Left lung (tissue), 10 donors: ENCODE results near the gene ABCA6. TPM values are rescaled to one million over a fixed set of nuclear protein-coding genes. Genes with fewer than 3 reads are reported as not detected.

Experiments used
- ATAC-seq: fragments of 200-7000 bp; cut with Tn5 transposase; one replicate; pipeline ENCODE4 v1.9.1; 2020; ENCODE audit warnings: moderate library complexity
- DNase-seq, 4 donors: peaks; one replicate each; pipeline ENCODE4 v3.0.0-alpha.2; 2013 to 2020
- H3K27ac ChIP-seq, 2 donors: fragments of 200-600 bp; sonication (generic) in 1 of 2; one replicate each; pipeline versions ENCODE4 v1.5.0 to v1.8.0; 2020 to 2021
- H3K27me3 ChIP-seq, 2 donors: fragments of 200-600 bp; sonication (generic) in 1 of 2; one replicate each; pipeline versions ENCODE4 v1.5.0 to v1.8.0; 2020 to 2021
- H3K36me3 ChIP-seq, 2 donors: fragments of 200-600 bp; sonication (generic) in 1 of 2; one replicate each; pipeline versions ENCODE4 v1.5.0 to v1.8.0; 2020 to 2021
- H3K4me1 ChIP-seq, 2 donors: fragments of 200-600 bp; one replicate each; pipeline ENCODE4 v1.8.0; 2021
- H3K4me3 ChIP-seq, 2 donors: fragments of 200-600 bp; sonication (generic) in 1 of 2; one replicate each; pipeline versions ENCODE4 v1.5.0 to v1.8.0; 2020 to 2021; ENCODE audit warnings: mild to moderate bottlenecking in 1 of 2
- H3K9me3 ChIP-seq, 2 donors: fragments of 200-600 bp; sonication (generic) in 1 of 2; one replicate each; pipeline versions ENCODE4 v1.5.0 to v1.8.0; 2020 to 2021
- CTCF ChIP-seq, 2 donors: fragments of 200-600 bp; sonication (generic) in 1 of 2; IDR thresholded peaks; one replicate each; pipeline versions ENCODE4 v1.5.0 to v1.8.0; 2021; ENCODE audit warnings: antibody characterized with exemption in 2 of 2
- intact Hi-C, 2 donors: fragments of 100-400 bp; cut with DNase I; formaldehyde crosslinking; loops; one replicate each; pipeline versions ENCODE4 v1.11.2 to v1.14.2; 2022
- polyA plus RNA-seq, 6 donors: library from polyadenylated mRNA; unstranded; fragments of 120-200 nt; gene quantifications; one replicate each; pipeline ENCODE4 v1.2.1, GENCODE V29; 2013; ENCODE audit not compliant: insufficient read length in 6 of 6
- total RNA-seq, 2 donors: library from RNA; stranded (reverse); fragmentation: NEBNext Ultra II Directional; extraction: Animal tissue kit (Norgen Biotek cat#: 25700); gene quantifications; one replicate each; pipeline ENCODE4 v1.2.1, GENCODE V29; 2021
- donor health status: DM: no; HTN: yes; CAD: no.
- donor health status: DM: no; HTN: no; CAD: no.

Gene ABCA6
- total and polyA plus RNA-seq, 8 donors: 12.4 to 60.7 (median 32.8) TPM

- Histone ChIP-seq H3K4me1 (peaks cover 0 to 14% of the 10 kb centered on the region in 2 donors), H3K36me3 (no peaks in the 10 kb centered on the region), H3K27ac (no peak overlapping the region), H3K4me3 (no peak overlapping the region), H3K27me3 (no peaks in the 10 kb centered on the region), H3K9me3 (no peaks in the 10 kb centered on the region)
- no peak for TF ChIP-seq CTCF (IDR thresholded peaks at IDR 0.05)
- DNase-seq (no peak), ATAC-seq (no peak)
- intact Hi-C loops: no loop called here
Measured at GRCh38 chr17:69117855-69118784, 23.6 kb downstream of the ABCA6 start.

- TF ChIP-seq CTCF (IDR thresholded peaks at IDR 0.05): no peak
- Histone ChIP-seq H3K4me1 (peaks cover 0 to 5% of the 10 kb centered on the region in 2 donors), H3K27ac (no peak overlapping the region), H3K4me3 (no peak overlapping the region), H3K36me3 (no peaks in the 10 kb centered on the region), H3K9me3 (no peaks in the 10 kb centered on the region), H3K27me3 (no peaks in the 10 kb centered on the region)
- intact Hi-C loops: no loop called here
- DNase-seq: no peak
- ATAC-seq: no peak
Measured at GRCh38 chr17:69111794-69112193, 29.9 kb downstream of the ABCA6 start.

- intact Hi-C loops: no loop called here
- TF ChIP-seq CTCF (IDR thresholded peaks at IDR 0.05): no peak
Measured at GRCh38 chr17:69105907-69106730, 35.6 kb downstream of the ABCA6 start.

GRCh38 chr17:69103557-69104233, 38.0 kb downstream of the ABCA6 start:
- ATAC-seq (no peak), DNase-seq (no peak)
- intact Hi-C loops: no loop called here
- H3K36me3 ChIP-seq: no peaks in the 10 kb centered on the region
- no peaks in the 10 kb centered on the region for H3K27me3 ChIP-seq
- no peak overlapping the region for H3K4me3 ChIP-seq
- no peak for TF ChIP-seq CTCF (IDR thresholded peaks at IDR 0.05)
- H3K27ac ChIP-seq: no peak overlapping the region
- peaks cover 0 to 3% of the 10 kb centered on the region in 2 donors for H3K4me1 ChIP-seq
- H3K9me3 ChIP-seq: no peaks in the 10 kb centered on the region

More at GRCh38 chr17:69105907-69106730, 35.6 kb downstream of the ABCA6 start:
- no peaks in the 10 kb centered on the region for H3K27me3 ChIP-seq
- no peaks in the 10 kb centered on the region for H3K4me1 ChIP-seq
- DNase-seq (no peak), ATAC-seq (no peak)
- no peak overlapping the region for H3K4me3 ChIP-seq
- no peak overlapping the region for H3K27ac ChIP-seq
- no peaks in the 10 kb centered on the region for H3K9me3 ChIP-seq
- H3K36me3 ChIP-seq: no peaks in the 10 kb centered on the region
